ENCODE measurements around the gene BICC1. TPM values are rescaled to one million over a fixed set of nuclear protein-coding genes. Genes with fewer than 3 reads are reported as not detected.

Gene BICC1
- total RNA-seq, 1 experiment from 2014 or later, result 0.57 TPM

- H3K27me3 Mint-ChIP-seq (ENCODE audit: low read depth), result peaks cover 4% of the 10 kb centered on the region
- no peak overlapping the region for H3K4me2 ChIP-seq (ENCODE audit: insufficient read depth, insufficient read length, low read length)
- no peak overlapping the region for H3K23ac ChIP-seq (ENCODE audit: insufficient read length, low read depth, low read length)
- no peaks in the 10 kb centered on the region for H3K79me2 ChIP-seq (ENCODE audit: insufficient read depth, low read length)
- peaks cover 3% of the 10 kb centered on the region; the same call in 1 of the 2 replicates for H3K4me1 ChIP-seq (ENCODE audit: insufficient read depth, low read length)
- no peaks in the 10 kb centered on the region for H4K20me1 ChIP-seq (ENCODE audit: control insufficient read depth, insufficient read depth, insufficient read length)
- peaks cover 4% of the 10 kb centered on the region for H3K23me2 ChIP-seq (ENCODE audit: insufficient read length, low read depth, low read length, poor library complexity, severe bottlenecking)
- peaks cover 12 to 13% of the 10 kb centered on the region in 2 experiments for H3K4me1 Mint-ChIP-seq
- WGBS (ENCODE audit: extremely low coverage, insufficient read length, low lambda C conversion rate), result no CpG with 5 or more reads among the region's 2 CpGs
- H3K14ac ChIP-seq (ENCODE audit: insufficient read depth, low read length), result no peak overlapping the region
- no peak overlapping the region for H3K27ac ChIP-seq (ENCODE audit: insufficient read length, low read depth, low read length)
- H3T11ph ChIP-seq (ENCODE audit: low read length), result no peak overlapping the region
- no peak overlapping the region for H3K27ac Mint-ChIP-seq
- no peak overlapping the region for H2AK5ac ChIP-seq (ENCODE audit: insufficient read length, low read length)
- no peaks in the 10 kb centered on the region for H3K36me3 Mint-ChIP-seq (ENCODE audit: insufficient read depth in 1 of 3, low read depth in 3 of 3)
- no peak overlapping the region for H4K5ac ChIP-seq (ENCODE audit: insufficient read length, low read depth, low read length)
- H2AFZ ChIP-seq (ENCODE audit: low read length), result no peak overlapping the region
- H3K9ac ChIP-seq (ENCODE audit: extremely low read depth, insufficient read length, low read length), result no peak overlapping the region
- no peaks in the 10 kb centered on the region for H3K9me3 Mint-ChIP-seq
- no peak overlapping the region for H3K4me3 Mint-ChIP-seq
- H3K27me3 ChIP-seq (ENCODE audit: insufficient read depth, low read length), result peaks cover 5% of the 10 kb centered on the region; the same call in 1 of the 2 replicates
- DNase-seq, result no peak
- H3K56ac ChIP-seq (ENCODE audit: insufficient read length, low read depth, low read length), result no peak overlapping the region
- no peaks in the 10 kb centered on the region for H3K79me1 ChIP-seq (ENCODE audit: insufficient read depth, low read depth, low read length, poor library complexity, severe bottlenecking)
- no peak for TF ChIP-seq CTCF (conservative IDR thresholded peaks at IDR 0.05)
- H3K9me3 ChIP-seq (ENCODE audit: control insufficient read depth, low read depth, low read length), result no peaks in the 10 kb centered on the region
- H2BK120ac ChIP-seq (ENCODE audit: low read depth, low read length, poor library complexity, severe bottlenecking), result no peak overlapping the region
- no peak overlapping the region for H4K91ac ChIP-seq (ENCODE audit: insufficient read length, low read depth, low read length)
- no peak overlapping the region for H2BK5ac ChIP-seq (ENCODE audit: insufficient read length, low read length)
- H3K18ac ChIP-seq (ENCODE audit: insufficient read length, low read depth, low read length), result no peak overlapping the region
- H4K8ac ChIP-seq (replicated peaks; ENCODE audit: insufficient read length, low read depth, low read length), result no peak overlapping the region
- H2BK15ac ChIP-seq (ENCODE audit: low read depth, low read length), result no peak overlapping the region
- no peak overlapping the region for H3K4ac ChIP-seq (ENCODE audit: low read depth, low read length)
- H2BK12ac ChIP-seq (ENCODE audit: insufficient read length, low read depth, low read length), result no peak overlapping the region
- no peak overlapping the region for H2BK20ac ChIP-seq (ENCODE audit: low read depth, low read length, poor library complexity, severe bottlenecking)
These were observed 4.4 kb upstream of the BICC1 start for GRCh38 chr10:58508316-58508715.

Data from H9 (cell line).